ENCODE results near the gene SLC25A33.

DNA sequence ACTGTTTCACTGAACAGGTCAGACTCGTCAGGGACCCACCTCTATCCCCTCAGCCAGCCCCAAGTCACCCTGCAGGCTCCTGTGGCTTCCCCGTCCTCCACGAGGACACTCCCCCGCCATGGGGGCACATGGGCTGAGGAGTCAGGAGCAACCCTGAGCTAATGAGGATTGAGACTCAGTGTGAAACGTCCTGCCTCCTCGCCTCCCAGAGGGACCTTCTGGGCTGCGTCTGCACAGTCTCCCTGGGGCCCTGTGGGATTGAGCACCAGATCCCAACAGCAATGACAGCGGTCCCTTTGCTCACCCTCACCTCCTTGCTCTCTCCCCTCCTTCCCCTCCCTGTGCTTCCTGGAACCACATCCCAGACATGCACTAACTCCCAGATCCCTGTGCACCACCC, 18.9 kb upstream of the SLC25A33 start:
- TF ChIP-seq POLR2A (IDR thresholded peaks at IDR 0.05; ENCODE audit: low read length) (no peak), GATA1 (IDR thresholded peaks at IDR 0.05; ENCODE audit: low read depth, low read length) (no peak)
